IPS-NIHi7 (cell line): ENCODE results near the gene MEA1.
"Not testable (repeated sequence)": the region's sequence is repeated elsewhere in the genome, so short reads cannot be mapped to it uniquely, and the experiment has no call there.

ENCODE experiments used
- DNase-seq: peaks from one replicate; pipeline ENCODE4 v3.0.0; 2012; ENCODE audit warnings: mixed read lengths; ENCODE audit errors: extremely low spot score

Gene MEA1

GRCh38 chr6:43013843-43014433, at the start of gene MEA1, which contains the start of gene KLHDC3:
Gene MEA1 (minus strand): TSS chr6:43013946. CDS start chr6:43013813, 133 bp downstream.
Gene KLHDC3 (plus strand): TSS chr6:43014249. CDS start chr6:43017193, 2,944 bp downstream.
- DNase-seq = peak; percentile 99

- DNase-seq = no peak
These were observed 49.1 kb upstream of the MEA1 start for GRCh38 chr6:43062818-43063217.

GRCh38 chr6:43061861-43062260, 48.1 kb upstream of the MEA1 start:
- no peak for DNase-seq

- DNase-seq = no peak
These were observed 47.2 kb upstream of the MEA1 start for GRCh38 chr6:43060755-43061633.

GRCh38 chr6:43060034-43060754, 46.4 kb upstream of the MEA1 start:
- peak; percentile 43 for DNase-seq

- DNase-seq = peak; percentile 100
These were observed 45.7 kb upstream of the MEA1 start, which contains the start of the genes KLC4 and MRPL2 for GRCh38 chr6:43059168-43060033. Gene KLC4 (plus strand): TSS chr6:43059631. CDS start chr6:43061336, 1,705 bp downstream. Gene MRPL2 (minus strand): TSS chr6:43059434. CDS start chr6:43059381, 53 bp downstream.

GRCh38 chr6:43058531-43058930, 44.8 kb upstream of the MEA1 start:
- no peak for DNase-seq

- no peak for DNase-seq
These were observed 42.2 kb upstream of the MEA1 start for GRCh38 chr6:43055966-43056365.

GRCh38 chr6:43054206-43054943, 40.6 kb upstream of the MEA1 start:
- DNase-seq = no peak

GRCh38 chr6:43053545-43054205, 39.9 kb upstream of the MEA1 start, which contains the start of gene CUL7:
Gene CUL7 (minus strand): TSS chr6:43053851. CDS start chr6:43052788, 1,063 bp downstream.
- peak; percentile 99 for DNase-seq

- DNase-seq = peak; percentile 49
These were observed 39.2 kb upstream of the MEA1 start for GRCh38 chr6:43052842-43053544.

- no peak for DNase-seq
These were observed 38.6 kb upstream of the MEA1 start for GRCh38 chr6:43052225-43052841.

GRCh38 chr6:43050981-43051380, 37.2 kb upstream of the MEA1 start:
- no peak for DNase-seq

- DNase-seq = no peak
These were observed 34.3 kb upstream of the MEA1 start for GRCh38 chr6:43047998-43048397.

GRCh38 chr6:43045371-43045930, 31.7 kb upstream of the MEA1 start:
- DNase-seq = no peak

GRCh38 chr6:43043310-43043709, 29.6 kb upstream of the MEA1 start:
- no peak for DNase-seq

- not testable (repeated sequence) for DNase-seq
These were observed 27.7 kb upstream of the MEA1 start for GRCh38 chr6:43041475-43041874.

- DNase-seq = no peak
These were observed 27.0 kb upstream of the MEA1 start for GRCh38 chr6:43040542-43041257.
